ENCODE data around the gene HMG20A. TPM values are rescaled to one million over a fixed set of nuclear protein-coding genes. Genes with fewer than 3 reads are reported as not detected.

Gene HMG20A
- total and polyA plus RNA-seq, 9 of the 15 experiments (the other 6 are each of a cell fraction or from before 2014, with no cell fraction given), result 25.0 to 68.1 (median 38.9) TPM

DNA sequence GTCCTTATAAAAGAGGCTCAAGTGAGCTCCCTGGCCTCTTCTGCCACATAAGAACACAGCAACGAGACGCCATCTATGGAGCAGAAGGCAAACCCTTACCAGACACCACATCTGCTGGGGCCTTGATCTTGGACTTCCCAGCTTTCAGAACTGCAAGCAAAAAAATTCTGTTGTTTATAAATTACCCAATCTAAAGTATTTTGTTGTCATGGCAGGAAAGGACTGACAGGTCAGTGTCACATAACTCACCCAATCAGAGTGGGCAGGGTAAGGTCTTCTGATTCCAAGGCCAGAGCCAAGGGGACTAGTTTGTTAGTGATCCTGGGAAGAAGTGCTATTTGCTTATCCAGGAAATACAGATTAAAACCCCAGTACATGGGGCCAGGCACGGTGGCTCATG is 98.9 kb downstream of the HMG20A start (continued):
- TF ChIP-seq, protein P1, sequence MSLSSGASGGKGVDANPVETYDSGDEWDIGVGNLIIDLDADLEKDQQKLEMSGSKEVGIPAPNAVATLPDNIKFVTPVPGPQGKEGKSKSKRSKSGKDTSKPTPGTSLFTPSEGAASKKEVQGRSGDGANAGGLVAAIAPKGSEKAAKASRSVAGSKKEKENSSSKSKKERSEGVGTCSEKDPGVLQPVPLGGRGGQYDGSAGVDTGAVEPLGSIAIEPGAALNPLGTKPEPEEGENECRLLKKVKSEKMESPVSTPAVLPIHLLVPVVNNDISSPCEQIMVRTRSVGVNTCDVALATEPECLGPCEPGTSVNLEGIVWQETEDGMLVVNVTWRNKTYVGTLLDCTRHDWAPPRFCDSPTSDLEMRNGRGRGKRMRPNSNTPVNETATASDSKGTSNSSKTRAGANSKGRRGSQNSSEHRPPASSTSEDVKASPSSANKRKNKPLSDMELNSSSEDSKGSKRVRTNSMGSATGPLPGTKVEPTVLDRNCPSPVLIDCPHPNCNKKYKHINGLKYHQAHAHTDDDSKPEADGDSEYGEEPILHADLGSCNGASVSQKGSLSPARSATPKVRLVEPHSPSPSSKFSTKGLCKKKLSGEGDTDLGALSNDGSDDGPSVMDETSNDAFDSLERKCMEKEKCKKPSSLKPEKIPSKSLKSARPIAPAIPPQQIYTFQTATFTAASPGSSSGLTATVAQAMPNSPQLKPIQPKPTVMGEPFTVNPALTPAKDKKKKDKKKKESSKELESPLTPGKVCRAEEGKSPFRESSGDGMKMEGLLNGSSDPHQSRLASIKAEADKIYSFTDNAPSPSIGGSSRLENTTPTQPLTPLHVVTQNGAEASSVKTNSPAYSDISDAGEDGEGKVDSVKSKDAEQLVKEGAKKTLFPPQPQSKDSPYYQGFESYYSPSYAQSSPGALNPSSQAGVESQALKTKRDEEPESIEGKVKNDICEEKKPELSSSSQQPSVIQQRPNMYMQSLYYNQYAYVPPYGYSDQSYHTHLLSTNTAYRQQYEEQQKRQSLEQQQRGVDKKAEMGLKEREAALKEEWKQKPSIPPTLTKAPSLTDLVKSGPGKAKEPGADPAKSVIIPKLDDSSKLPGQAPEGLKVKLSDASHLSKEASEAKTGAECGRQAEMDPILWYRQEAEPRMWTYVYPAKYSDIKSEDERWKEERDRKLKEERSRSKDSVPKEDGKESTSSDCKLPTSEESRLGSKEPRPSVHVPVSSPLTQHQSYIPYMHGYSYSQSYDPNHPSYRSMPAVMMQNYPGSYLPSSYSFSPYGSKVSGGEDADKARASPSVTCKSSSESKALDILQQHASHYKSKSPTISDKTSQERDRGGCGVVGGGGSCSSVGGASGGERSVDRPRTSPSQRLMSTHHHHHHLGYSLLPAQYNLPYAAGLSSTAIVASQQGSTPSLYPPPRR (CRISPR knock-in tag; IDR thresholded peaks at IDR 0.05; ENCODE audit: borderline replicate concordance), result no peak
- TF ChIP-seq MAZ (CRISPR knock-in tag; conservative IDR thresholded peaks at IDR 0.05 in 1 of 2, IDR thresholded peaks at IDR 0.05 in 1 of 2), result no peak
- no peak for TF ChIP-seq SNRNP70 (optimal IDR thresholded peaks at IDR 0.05; ENCODE audit: low read depth, low read length)
- no peak for TF ChIP-seq EGR1 (conservative IDR thresholded peaks at IDR 0.05)
- no peak for TF ChIP-seq RBM22 (IDR thresholded peaks at IDR 0.05; ENCODE audit: low read depth, low read length, poor library complexity, severe bottlenecking)
- TF ChIP-seq NCOA6 (IDR thresholded peaks at IDR 0.05), result no peak
- TF ChIP-seq ADNP (tag; IDR thresholded peaks at IDR 0.05), result no peak
- TF ChIP-seq ILK (tag; IDR thresholded peaks at IDR 0.05; ENCODE audit: borderline replicate concordance, low read depth), result no peak
